Left forelimb (tissue), 1 donor: ENCODE results near the gene BLVRA.

ENCODE experiments used
- DNase-seq: peaks from one replicate; pipeline ENCODE4 v3.0.0-alpha.2; 2018; ENCODE audit warnings: low spot score

BLVRA gene

DNA sequence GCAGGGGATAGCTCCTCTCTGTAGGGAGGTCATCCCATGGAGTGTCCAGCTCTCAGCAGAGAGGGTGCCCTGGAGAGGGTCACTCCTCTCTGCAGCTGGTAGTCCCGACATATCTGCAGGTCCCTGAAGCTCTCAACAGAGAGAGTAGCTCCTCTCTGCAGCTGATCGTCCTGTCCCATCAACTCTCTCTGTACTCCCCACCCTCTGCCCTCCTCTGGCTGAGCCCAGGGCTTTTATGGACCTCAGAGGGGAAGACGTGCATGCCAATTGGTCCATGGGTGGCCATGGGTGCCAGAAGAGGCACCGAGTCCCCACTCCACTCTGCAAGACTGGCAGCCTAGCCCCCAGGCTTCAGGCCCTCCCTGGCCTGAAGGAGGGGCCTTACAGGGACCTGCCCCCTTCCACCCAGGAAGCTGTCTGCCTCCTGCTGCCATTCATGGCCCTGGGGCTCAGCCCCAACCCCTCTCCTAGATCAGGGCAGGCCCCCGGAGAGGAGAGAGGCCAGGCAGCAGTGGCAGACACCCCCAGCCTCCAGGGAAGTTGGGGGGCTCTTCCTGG lies 9.0 kb upstream of the BLVRA start:
- DNase-seq, result no peak

DNA sequence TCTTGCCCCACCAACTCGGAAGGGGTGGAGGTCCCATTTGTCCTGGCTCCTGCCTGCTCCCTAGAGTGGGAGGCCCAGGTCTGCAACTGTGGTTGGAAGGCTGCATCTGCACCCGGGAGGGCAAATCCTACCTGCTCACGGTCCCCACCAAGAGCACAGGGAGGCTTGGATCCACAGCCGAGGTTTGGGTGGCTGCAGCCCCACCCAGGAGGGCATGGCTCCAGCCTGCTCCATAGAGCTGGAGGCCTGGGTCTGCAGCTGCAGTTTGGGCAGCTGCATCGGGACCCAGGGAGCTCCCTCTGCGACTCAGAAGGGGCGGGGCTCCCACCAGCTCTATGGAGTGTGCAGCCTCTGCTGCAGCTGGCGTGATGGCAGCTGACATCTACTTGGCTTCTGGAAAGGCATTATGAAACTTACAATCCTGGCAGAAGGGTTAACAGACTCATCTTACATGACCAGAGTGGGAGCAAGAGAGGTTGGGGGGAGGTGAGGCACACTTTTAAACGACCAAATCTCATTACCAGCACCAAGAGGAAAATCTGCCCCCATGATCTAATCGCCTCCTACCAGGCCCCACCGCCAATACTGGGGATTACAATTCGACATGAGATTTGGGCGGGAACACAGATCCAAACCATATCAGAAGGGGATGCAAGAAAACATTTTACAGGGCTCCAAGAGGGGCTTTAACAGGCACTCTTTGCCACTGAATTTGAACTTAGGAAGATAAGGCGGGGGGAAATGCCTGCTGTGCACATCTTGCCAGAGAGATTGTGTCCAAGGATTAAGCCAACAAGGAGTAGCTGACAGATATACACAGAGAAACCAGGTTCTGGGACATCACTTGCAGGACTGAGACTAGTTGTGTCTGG lies 8.2 kb upstream of the BLVRA start:
- no peak for DNase-seq

DNA sequence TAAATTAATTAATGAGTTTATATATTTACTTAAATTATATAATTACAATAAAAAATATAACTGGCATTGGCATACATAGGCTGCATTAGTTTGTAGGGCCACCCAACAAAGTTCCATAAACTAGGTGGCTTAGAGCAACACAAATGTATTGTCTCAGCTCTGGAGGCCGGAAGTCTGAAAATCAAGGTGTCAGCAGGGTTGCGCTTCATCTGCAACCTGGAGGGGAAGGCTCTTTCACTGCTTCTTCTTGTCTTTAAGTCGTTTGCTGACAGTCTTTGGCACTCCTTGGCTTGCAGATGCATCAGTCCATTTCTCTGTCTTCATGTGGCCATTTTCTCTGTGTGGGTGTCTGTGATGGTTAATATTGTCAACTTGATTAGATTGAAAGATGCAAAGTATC lies 6.1 kb upstream of the BLVRA start:
- no peak for DNase-seq

DNA sequence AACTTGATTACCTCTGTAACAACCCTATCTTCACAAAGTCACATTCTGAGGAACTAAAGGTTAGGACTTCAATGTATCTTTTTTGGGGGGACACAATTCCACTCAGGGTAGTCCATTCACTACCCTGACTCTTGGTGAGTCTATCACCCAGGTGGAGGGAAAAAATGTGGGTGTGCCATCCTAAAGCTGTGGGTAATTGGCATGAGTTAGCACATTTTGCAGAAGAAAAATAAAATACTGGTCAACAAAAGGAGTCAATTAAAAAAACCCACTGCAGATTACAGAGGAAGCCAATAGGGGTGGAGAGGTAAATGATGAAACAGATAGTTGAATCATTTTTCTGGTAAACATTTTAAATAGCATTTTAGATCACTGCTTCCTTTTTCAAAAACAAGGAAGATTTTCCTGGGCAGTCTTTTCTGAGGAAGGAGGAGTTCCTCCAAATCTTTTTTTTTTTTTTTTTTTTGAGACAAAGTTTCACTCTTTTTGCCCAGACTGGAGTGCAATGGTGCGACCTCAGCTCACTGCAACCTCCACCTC lies 5.1 kb upstream of the BLVRA start:
- no peak for DNase-seq

- no peak for DNase-seq
Observed at GRCh38 chr7:43753843-43754242, 4.6 kb upstream of the BLVRA start.

DNA sequence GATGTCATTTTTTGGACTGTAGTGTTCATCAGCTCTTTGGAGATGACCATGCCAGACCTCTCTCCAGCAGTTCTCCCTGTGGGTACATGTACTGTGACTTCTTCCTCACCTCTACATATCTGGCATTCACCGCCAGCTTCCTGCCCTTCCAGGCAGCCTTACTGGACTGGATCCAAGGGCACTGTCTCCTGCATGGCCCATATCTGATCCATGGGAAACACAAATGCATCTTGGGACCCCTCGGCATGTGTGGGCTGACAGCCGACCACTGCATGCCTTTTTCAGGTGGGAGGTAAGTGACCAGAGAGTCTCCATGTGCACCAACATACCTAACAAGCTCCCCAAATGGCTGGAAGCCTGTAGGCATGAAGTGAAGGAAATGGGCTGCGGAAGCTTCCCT lies 3.9 kb upstream of the BLVRA start:
- DNase-seq, result no peak

DNA sequence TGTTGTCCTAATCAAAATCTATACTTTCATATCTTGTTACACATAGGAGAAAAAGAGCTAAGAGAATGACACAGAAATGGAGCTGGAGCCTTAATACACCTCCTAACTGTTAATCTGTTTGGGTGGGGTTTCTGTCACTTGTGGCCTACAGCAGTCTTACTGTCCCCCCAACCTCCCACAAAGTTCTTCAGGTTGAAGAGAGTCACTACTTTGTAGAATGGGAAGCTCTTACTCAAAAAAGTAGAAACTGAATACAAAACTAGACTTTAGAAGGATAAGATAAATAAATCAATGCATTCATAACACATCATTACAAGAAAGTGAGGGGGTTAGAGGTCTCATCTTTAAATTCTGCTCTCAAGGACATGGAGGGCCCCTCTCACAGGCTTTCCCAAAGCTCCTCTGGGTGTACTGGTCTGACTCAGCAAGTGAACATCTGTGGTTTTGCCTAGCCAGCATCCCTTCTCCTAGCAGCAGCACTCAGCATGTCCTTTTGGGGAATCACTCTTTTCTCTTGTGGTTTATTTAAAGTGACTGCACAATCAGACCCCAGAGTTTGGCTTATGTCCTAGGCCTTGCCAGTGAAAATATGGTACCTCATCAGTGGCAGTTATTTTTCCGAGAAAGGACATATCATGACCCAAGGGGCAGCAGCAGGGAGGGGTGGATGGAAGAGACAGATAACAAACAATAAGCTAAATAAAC lies 2.0 kb upstream of the BLVRA start:
- DNase-seq, result no peak

GRCh38 chr7:43757073-43757720 lies 1.3 kb upstream of the BLVRA start:
- no peak for DNase-seq

DNA sequence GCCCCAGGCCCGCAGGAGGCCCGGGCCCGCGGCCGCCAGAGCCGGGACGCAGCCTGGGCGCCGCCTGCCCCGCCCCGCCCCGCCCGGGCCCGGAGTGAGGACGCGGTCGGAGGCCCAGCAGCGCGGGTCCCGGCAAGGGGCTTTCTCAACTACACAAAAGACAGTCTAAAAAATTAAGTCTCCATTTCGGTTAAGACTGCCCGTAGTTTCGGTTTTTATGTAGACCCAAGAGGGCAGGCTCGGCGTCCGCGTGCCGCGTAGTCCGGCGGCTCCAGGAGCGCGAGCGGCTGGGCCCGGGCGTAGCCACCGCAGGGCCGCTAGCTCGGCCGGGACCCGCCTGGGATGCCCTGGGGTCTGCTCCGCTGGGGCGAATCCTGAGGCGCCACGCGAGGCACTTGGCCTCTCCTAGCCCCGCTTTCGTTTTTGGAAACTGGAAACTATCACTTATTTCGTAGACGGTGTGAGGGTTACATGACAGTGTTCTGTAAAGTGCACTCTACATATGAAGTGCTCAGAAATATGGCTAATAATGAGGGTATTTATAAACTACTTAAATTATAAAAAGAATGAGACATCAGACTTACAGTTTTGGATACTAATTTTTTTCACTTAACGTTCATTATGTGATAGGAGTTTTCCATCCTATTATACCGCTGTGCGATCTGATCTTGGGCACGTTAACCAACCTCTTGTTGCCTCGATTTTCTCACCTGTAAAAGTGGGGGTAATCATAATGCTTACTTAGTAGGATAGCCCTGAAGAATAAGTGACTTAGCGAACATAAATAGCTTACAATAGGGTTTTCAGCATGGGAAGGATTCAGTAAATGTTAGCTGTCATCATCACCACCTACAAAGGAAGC lies 573 bp downstream of the BLVRA start:
- DNase-seq, result peak; percentile 80

DNA sequence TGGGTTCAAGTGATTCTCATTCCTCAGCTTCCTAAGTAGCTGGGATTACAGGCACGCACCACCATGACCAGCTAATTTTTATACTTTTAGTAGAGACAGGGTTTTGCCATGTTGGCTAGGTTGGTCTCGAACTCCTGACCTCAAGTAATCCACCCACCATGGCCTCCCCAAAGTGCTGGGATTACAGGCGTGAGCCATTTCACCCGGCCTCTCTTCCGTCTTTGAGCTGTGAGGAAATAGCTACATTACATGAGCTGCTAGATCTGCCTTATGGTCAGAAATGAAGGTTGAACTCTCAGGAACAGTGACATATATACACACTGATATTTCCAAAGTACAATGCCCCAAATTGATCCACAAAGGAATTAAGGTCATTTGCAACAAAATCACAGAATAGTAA lies 2.4 kb downstream of the BLVRA start:
- DNase-seq, result no peak

GRCh38 chr7:43761382-43761781 lies 2.9 kb downstream of the BLVRA start:
- no peak for DNase-seq

DNA sequence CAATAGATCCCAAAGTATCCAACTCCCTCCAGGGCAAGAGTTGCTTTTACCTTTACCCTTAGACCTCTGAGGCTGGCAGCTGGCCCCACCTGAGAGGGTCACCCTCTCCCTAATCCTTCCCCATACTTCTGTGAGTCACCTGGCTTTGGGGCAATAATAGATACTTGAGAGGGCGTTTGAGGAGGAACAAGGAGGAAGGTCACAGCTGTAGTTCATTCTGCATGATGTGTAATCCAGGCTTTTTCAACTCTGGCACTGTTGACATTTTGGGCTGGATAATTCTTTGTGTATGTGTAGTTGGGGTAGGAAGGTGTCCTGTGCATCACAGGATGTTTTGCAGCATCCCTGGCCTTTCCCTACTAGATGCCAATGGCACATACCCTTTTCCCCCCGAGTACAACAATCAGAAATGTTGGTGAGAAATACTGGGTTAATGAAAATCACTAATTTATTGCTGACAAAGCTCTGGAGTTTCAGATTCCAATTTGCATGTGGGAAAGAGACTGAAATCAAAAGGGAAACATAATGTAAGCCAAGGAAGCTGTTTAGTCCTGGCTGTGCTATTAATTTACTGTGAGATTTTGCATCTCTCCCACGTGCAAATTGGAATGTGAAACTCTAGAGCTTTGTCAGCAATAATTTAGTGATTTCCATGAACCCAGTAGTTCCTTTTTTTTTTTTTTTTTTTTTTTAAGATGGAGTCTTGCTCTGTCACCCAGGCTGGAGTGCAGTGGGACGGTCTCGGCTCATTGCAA lies 3.6 kb downstream of the BLVRA start:
- DNase-seq, result no peak

GRCh38 chr7:43763183-43763582 lies 4.7 kb downstream of the BLVRA start:
- DNase-seq, result no peak

- DNase-seq, result no peak
Observed at GRCh38 chr7:43764039-43764761, 5.7 kb downstream of the BLVRA start.

- no peak for DNase-seq
Observed at GRCh38 chr7:43764807-43765491, 6.5 kb downstream of the BLVRA start.

DNA sequence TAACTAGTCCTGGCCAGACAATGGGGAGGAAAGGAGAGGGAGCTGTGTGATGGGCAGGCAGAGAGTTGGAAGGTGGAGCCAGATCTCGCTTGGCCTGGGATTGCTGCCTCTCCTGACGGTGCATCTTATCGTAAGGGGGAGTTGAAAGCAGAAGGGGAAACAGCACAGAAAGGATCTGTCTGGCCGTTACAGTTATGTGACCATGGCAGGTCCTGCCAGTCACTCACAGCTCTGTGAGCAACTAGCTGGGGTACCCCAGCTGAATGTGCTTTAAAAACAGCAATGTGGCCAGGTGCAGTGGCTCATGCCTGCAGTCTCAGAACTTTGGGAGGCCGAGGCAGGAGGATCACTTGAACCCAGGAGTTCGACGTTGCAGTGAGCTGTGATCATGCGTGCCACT lies 8.1 kb downstream of the BLVRA start:
- no peak for DNase-seq

GRCh38 chr7:43767311-43767710 lies 8.8 kb downstream of the BLVRA start:
- DNase-seq, result no peak

GRCh38 chr7:43768201-43768886 lies 9.9 kb downstream of the BLVRA start:
- DNase-seq, result no peak

DNA sequence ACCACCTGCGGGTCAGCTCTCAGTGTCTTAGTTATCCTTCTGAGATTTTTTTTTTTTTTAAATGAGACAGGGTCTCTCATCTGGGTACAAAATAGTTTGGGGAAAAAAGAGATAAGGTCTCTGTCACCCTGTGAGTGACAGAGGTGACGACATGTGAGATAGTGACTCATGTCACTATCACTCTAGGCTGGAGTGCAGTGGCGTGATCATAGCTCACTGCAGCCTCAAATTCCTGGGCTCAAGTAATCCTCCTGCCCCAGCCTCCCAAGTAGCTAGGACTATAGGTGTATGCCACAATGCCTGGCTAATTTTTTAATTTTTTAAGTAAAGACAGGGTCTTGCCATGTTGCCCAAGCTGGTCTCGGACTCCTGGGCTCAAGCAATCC lies 10.4 kb downstream of the BLVRA start:
- no peak for DNase-seq
